PFSK-1 (cell line): Measurements from ENCODE around the gene LINC01488.

ENCODE experiments used
- FOXP2 ChIP-seq: optimal IDR thresholded peaks from 2 replicates; pipeline ENCODE3; 2011; ENCODE audit warnings: borderline replicate concordance, control low read depth, inconsistent platforms; ENCODE audit not compliant: insufficient read depth; ENCODE audit errors: extremely low read length, extremely low read depth
- POLR2AphosphoS5 ChIP-seq: IDR thresholded peaks from 2 replicates; pipeline ENCODE4 v1.6.1; 2012; ENCODE audit warnings: low read depth, mild to moderate bottlenecking, control low read depth, low read length, moderate library complexity
- REST ChIP-seq, 2 experiments: IDR thresholded peaks; 2 replicates each; pipeline versions ENCODE4 v1.6.1 to v1.8.0; 2011 to 2012; ENCODE audit warnings: low read depth in 2 of 2, low read length in 2 of 2, control low read depth in 1 of 2, inconsistent platforms in 1 of 2, mild to moderate bottlenecking in 1 of 2, moderate library complexity in 1 of 2; ENCODE audit not compliant: insufficient read depth in 1 of 2
- SIN3A ChIP-seq: IDR thresholded peaks from 2 replicates; pipeline ENCODE4 v1.6.1; 2012; ENCODE audit warnings: mild to moderate bottlenecking, low read length, moderate library complexity, borderline replicate concordance; ENCODE audit not compliant: insufficient read depth
- TAF1 ChIP-seq: IDR thresholded peaks from 2 replicates; pipeline ENCODE4 v1.6.1; 2012; ENCODE audit warnings: low read length, control low read depth, borderline replicate concordance; ENCODE audit not compliant: insufficient read depth

Gene LINC01488

DNA sequence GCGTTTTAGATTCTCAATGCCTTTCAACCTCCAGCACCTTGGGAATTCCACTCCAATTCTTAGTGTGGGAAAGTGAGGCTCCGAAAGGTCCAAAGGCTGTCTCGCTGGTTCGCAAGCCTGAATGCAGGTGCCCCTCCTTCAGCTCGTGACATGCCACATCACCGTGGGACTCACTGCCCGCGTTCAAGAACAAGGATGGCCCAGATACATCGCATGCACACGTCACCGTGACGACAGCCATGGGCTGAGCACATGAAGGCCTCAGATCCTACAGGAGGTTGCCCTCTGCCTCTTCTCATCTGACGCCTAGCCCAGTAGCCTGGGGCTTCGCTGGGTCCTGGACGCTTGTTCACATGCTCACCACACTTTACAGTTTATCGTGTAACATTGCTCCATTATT, 4.4 kb upstream of the LINC01488 start:
- no peak for TF ChIP-seq POLR2AphosphoS5

GRCh38 chr11:69479591-69480271, 1.7 kb upstream of the LINC01488 start:
- TF ChIP-seq FOXP2 (no peak), SIN3A (no peak), REST (IDR thresholded peaks at IDR 0.05; ENCODE audit: insufficient read depth in 1 of 2, low read depth in 2 of 2, low read length in 2 of 2) (no peak), POLR2AphosphoS5 (no peak), TAF1 (no peak)

DNA sequence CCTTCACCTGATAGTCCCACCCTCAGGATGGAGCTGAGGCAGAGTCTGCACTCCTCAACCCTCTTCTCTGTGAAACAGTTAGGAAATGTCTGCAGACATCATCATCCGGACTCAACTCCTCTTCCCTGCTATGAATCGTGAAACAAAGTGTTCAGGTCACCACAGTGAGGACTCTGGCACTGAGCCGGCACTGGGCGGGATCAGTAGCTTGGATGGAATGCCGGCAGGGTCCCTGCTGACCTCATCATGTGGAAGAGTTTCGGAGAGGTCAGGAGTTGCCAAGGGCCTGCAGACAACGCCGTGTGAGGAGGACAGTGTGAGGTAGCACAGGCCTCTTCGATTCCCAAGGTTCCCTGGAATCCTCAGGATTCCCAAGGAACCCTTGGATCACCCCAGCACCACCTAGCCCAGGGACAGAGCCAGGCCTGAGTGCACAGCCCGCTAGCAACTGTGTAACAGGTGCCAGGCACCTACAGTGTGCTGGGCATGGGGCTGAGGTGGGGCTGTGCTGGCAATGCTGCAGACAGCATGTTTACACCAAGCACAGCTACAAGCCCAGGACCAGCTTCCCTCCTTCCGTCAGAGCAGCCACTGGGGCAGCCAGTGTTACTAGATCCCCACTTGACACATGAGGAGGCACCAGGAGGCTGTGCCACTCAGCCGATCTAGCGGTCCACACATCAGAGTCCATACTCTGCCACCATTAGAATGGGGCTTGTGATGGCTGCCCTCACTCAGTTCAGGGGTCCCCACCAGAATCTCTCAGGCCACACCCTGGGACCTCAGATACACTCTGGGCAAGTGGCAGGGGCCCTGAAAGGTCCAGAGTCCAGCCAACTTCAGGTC, 693 bp upstream of the LINC01488 start:
- TF ChIP-seq SIN3A (no peak), FOXP2 (no peak), REST (IDR thresholded peaks at IDR 0.05; ENCODE audit: insufficient read depth in 1 of 2, low read depth in 2 of 2, low read length in 2 of 2) (no peak), TAF1 (no peak), POLR2AphosphoS5 (no peak)

- no peak for TF ChIP-seq FOXP2
- TF ChIP-seq POLR2AphosphoS5 = no peak
- no peak for TF ChIP-seq SIN3A
- no peak for TF ChIP-seq TAF1
- no peak for TF ChIP-seq REST (IDR thresholded peaks at IDR 0.05; ENCODE audit: insufficient read depth in 1 of 2, low read depth in 2 of 2, low read length in 2 of 2)
These were observed 859 bp downstream of the LINC01488 start for GRCh38 chr11:69482322-69482721.

- TF ChIP-seq FOXP2 (no peak), REST (IDR thresholded peaks at IDR 0.05; ENCODE audit: insufficient read depth in 1 of 2, low read depth in 2 of 2, low read length in 2 of 2) (no peak), SIN3A (no peak), TAF1 (no peak), POLR2AphosphoS5 (no peak)
These were observed 1.7 kb downstream of the LINC01488 start for GRCh38 chr11:69483170-69483569.
